HepG2 (cell line): ENCODE data around the gene E2F1. TPM values are rescaled to one million over a fixed set of nuclear protein-coding genes. Genes with fewer than 3 reads are reported as not detected.

Source experiments
- BRF2 ChIP-seq: sonication (generic); formaldehyde crosslinking; IDR thresholded peaks from 2 replicates; pipeline ENCODE4 v1.8.1; 2022; ENCODE audit warnings: mild to moderate bottlenecking, missing genetic modification reagents
- DNMT3B ChIP-seq: conservative IDR thresholded peaks from 2 replicates; pipeline ENCODE4 v1.6.1; 2016; ENCODE audit warnings: missing biosample characterization, control low read depth
- ESRRA ChIP-seq: sonication (generic); formaldehyde crosslinking; IDR thresholded peaks from 2 replicates; pipeline ENCODE4 v1.5.1; 2020; ENCODE audit warnings: mild to moderate bottlenecking, low read depth, missing genetic modification reagents
- NFAT5 ChIP-seq: sonication (generic); formaldehyde crosslinking; IDR thresholded peaks from 2 replicates; pipeline ENCODE4 v1.4.0; 2020; ENCODE audit warnings: missing genetic modification reagents
- NFATC3 ChIP-seq: sonication (generic); formaldehyde crosslinking; IDR thresholded peaks from 2 replicates; pipeline ENCODE4 v1.5.1; 2020; ENCODE audit warnings: mild to moderate bottlenecking, missing genetic modification reagents
- PPARG ChIP-seq: conservative IDR thresholded peaks from 2 replicates; pipeline ENCODE4 v1.6.1; 2016; ENCODE audit warnings: missing biosample characterization, missing genetic modification reagents
- REXO4 ChIP-seq: sonication (generic); formaldehyde crosslinking; IDR thresholded peaks from 2 replicates; pipeline ENCODE4 v1.8.0; 2022; ENCODE audit warnings: missing genetic modification reagents, mild to moderate bottlenecking, borderline replicate concordance
- TAF1 ChIP-seq: sonication (generic); formaldehyde crosslinking; IDR thresholded peaks from 2 replicates; pipeline ENCODE4 v1.4.0; 2020; ENCODE audit warnings: missing genetic modification reagents
- TFDP2 ChIP-seq: sonication (generic); formaldehyde crosslinking; IDR thresholded peaks from 2 replicates; pipeline ENCODE4 v1.4.0; 2020; ENCODE audit warnings: missing genetic modification reagents
- ZBTB4 ChIP-seq: sonication (generic); formaldehyde crosslinking; IDR thresholded peaks from 2 replicates; pipeline ENCODE4 v1.4.0; 2020; ENCODE audit warnings: missing genetic modification reagents, mild to moderate bottlenecking, borderline replicate concordance
- ZFP41 ChIP-seq: sonication (generic); formaldehyde crosslinking; IDR thresholded peaks from 2 replicates; pipeline ENCODE4 v1.4.0; 2020; ENCODE audit warnings: mild to moderate bottlenecking, missing genetic modification reagents, borderline replicate concordance
- ZNF331 ChIP-seq: sonication (generic); formaldehyde crosslinking; IDR thresholded peaks from 2 replicates; pipeline ENCODE4 v1.4.0; 2020; ENCODE audit warnings: missing genetic modification reagents
- ZNF414 ChIP-seq: sonication (generic); formaldehyde crosslinking; IDR thresholded peaks from 2 replicates; pipeline ENCODE4 v1.5.0; 2020; ENCODE audit warnings: missing genetic modification reagents
- ZNF720 ChIP-seq: sonication (generic); formaldehyde crosslinking; IDR thresholded peaks from 2 replicates; pipeline ENCODE4 v1.4.0; 2020; ENCODE audit warnings: missing genetic modification reagents
- ZNF737 ChIP-seq: sonication (generic); formaldehyde crosslinking; IDR thresholded peaks from 2 replicates; pipeline ENCODE4 v1.5.0; 2020; ENCODE audit warnings: missing genetic modification reagents, mild to moderate bottlenecking, borderline replicate concordance
- ZZZ3 ChIP-seq: sonication (generic); formaldehyde crosslinking; IDR thresholded peaks from 2 replicates; pipeline ENCODE4 v1.4.0; 2020; ENCODE audit warnings: missing genetic modification reagents, mild to moderate bottlenecking, borderline replicate concordance
- polyA plus RNA-seq, 8 experiments: library from polyadenylated mRNA; depleted of rRNA in 3 of 8; stranded (reverse) in 7 of 8; unstranded in 1 of 8; fragments of >200 nt; fragmentation: Illumina TruSeq in 4 of 8; extraction: Trizol in 4 of 8; gene quantifications; 2 replicates each; pipeline versions ENCODE4 v1.2.1 to v1.2.3, GENCODE V29; 2011 to 2016; ENCODE audit warnings: low read depth in 4 of 8, missing spikeins in 1 of 8, mixed read lengths in 1 of 8; ENCODE audit not compliant: insufficient read depth in 1 of 8
- total RNA-seq, 5 experiments: library from RNA; depleted of rRNA; stranded (reverse); fragments of >200 nt; fragmentation: Illumina TruSeq; extraction: Trizol; gene quantifications; 2 replicates each; pipeline ENCODE4 v1.2.3, GENCODE V29; 2016; ENCODE audit warnings: low read depth in 1 of 5

Gene E2F1
- total and polyA plus RNA-seq, 2 of the 13 experiments (the other 11 are each of a cell fraction or from before 2014, with no cell fraction given): 25.5 to 39.4 TPM

GRCh38 chr20:33663161-33664084 is 22.8 kb downstream of the E2F1 start (continued):
- TF ChIP-seq ZFP41 (CRISPR knock-in tag) (no peak; the same call in 1 of the 2 replicates), REXO4 (CRISPR knock-in tag) (peak; percentile 9; the same call in 1 of the 2 replicates), ESRRA (CRISPR knock-in tag) (peak; percentile 77), NFAT5 (CRISPR knock-in tag) (peak; percentile 72; the same call in 1 of the 2 replicates), NFATC3 (CRISPR knock-in tag) (peak; percentile 27; the same call in 1 of the 2 replicates), BRF2 (peak; percentile 96), DNMT3B (CRISPR knock-in tag) (peak; percentile 15; the same call in 1 of the 2 replicates), ZZZ3 (peak; percentile 34; the same call in 1 of the 2 replicates), ZNF737 (CRISPR knock-in tag) (peak; percentile 78; the same call in 1 of the 2 replicates), PPARG (CRISPR knock-in tag) (no peak; the same call in 1 of the 2 replicates), ZBTB4 (no peak), ZNF414 (CRISPR knock-in tag) (no peak; the same call in 1 of the 2 replicates), TAF1 (peak; percentile 84), TFDP2 (CRISPR knock-in tag) (peak; percentile 87), ZNF331 (CRISPR knock-in tag) (peak; percentile 92), ZNF720 (no peak)
